Smooth muscle cell (in vitro differentiated cells): ENCODE measurements around the gene GNPDA1. TPM values are rescaled to one million over a fixed set of nuclear protein-coding genes. Genes with fewer than 3 reads are reported as not detected.

Source experiments
- DNase-seq: peaks from one replicate; lab custom pipeline; 2025; ENCODE audit not compliant: unreplicated experiment; lab: John Stamatoyannopoulos, UW
- H2AFZ ChIP-seq: fragments of 200-600 bp; sonication (generic); 2 replicates; pipeline ENCODE4 v1.6.0; 2016; ENCODE audit warnings: antibody characterized with exemption, low read depth, mild to moderate bottlenecking
- H3F3A ChIP-seq: fragments of 200-600 bp; sonication (generic); 2 replicates; pipeline ENCODE4 v1.6.0; 2017; ENCODE audit warnings: antibody characterized with exemption, low read depth
- H3K27ac ChIP-seq: fragments of 200-600 bp; sonication (generic); 2 replicates; pipeline ENCODE4 v1.5.1; 2016; ENCODE audit warnings: low read depth, mild to moderate bottlenecking
- H3K27me3 ChIP-seq: fragments of 200-600 bp; sonication (generic); 2 replicates; pipeline ENCODE4 v1.6.1; 2016; ENCODE audit warnings: low read depth, mild to moderate bottlenecking
- H3K36me3 ChIP-seq: fragments of 200-600 bp; sonication (generic); 2 replicates; pipeline ENCODE4 v1.5.1; 2016; ENCODE audit warnings: low read depth
- H3K4me1 ChIP-seq: fragments of 200-600 bp; sonication (generic); 2 replicates; pipeline ENCODE4 v1.5.1; 2016; ENCODE audit warnings: low read depth
- H3K4me2 ChIP-seq: fragments of 200-600 bp; sonication (generic); 2 replicates; pipeline ENCODE4 v1.6.0; 2016; ENCODE audit warnings: mild to moderate bottlenecking
- H3K4me3 ChIP-seq: fragments of 200-600 bp; sonication (generic); 2 replicates; pipeline ENCODE4 v1.5.1; 2016; ENCODE audit warnings: mild to moderate bottlenecking
- H3K79me2 ChIP-seq: fragments of 200-600 bp; sonication (generic); 2 replicates; pipeline ENCODE4 v1.6.0; 2016; ENCODE audit warnings: low read depth, mild to moderate bottlenecking
- H3K9ac ChIP-seq: fragments of 200-600 bp; sonication (generic); 2 replicates; pipeline ENCODE4 v1.6.0; 2016; ENCODE audit warnings: low read depth
- H3K9me3 ChIP-seq: fragments of 200-600 bp; sonication (generic); replicated peaks from 2 replicates; pipeline ENCODE4 v1.5.1; 2016; ENCODE audit warnings: low read depth
- H4K20me1 ChIP-seq: fragments of 200-600 bp; sonication (generic); 2 replicates; pipeline ENCODE4 v1.6.0; 2016; ENCODE audit warnings: low read depth
- CTCF ChIP-seq: fragments of 200-600 bp; sonication (generic); IDR thresholded peaks from 2 replicates; pipeline ENCODE4 v1.5.1; 2017; ENCODE audit warnings: borderline replicate concordance, mild to moderate bottlenecking, antibody characterized with exemption; ENCODE audit not compliant: insufficient read depth, poor library complexity, severe bottlenecking
- WGBS: methylation state at CpG from one replicate; pipeline ENCODE4 v1.1.7; 2016; ENCODE audit warnings: low lambda C conversion rate; 5-methylcytosine and 5-hydroxymethylcytosine counted together
- polyA plus RNA-seq: library from polyadenylated mRNA; unstranded; fragments of >200 nt; fragmentation: Nextera tagmentation; extraction: Ambion mirVana; gene quantifications from 2 replicates; pipeline ENCODE4 v1.2.1, GENCODE V29; 2016
- total RNA-seq: library from RNA; depleted of rRNA; stranded (reverse); fragments of >200 nt; gene quantifications from 2 replicates; pipeline ENCODE4 v1.2.3, GENCODE V29; 2014

The GNPDA1 gene
- total and polyA plus RNA-seq, 2 experiments from 2014 or later = 29.6 to 30.3 TPM

GRCh38 chr5:142024771-142025304 lies 12.0 kb upstream of the GNPDA1 start:
- Histone ChIP-seq H3K4me1 (peaks cover 5% of the 10 kb centered on the region), H3K9ac (peak overlapping the region; percentile 56), H3K4me2 (peak overlapping the region; percentile 85), H3K36me3 (no peaks in the 10 kb centered on the region), H3K27me3 (no peaks in the 10 kb centered on the region), H3K4me3 (peak overlapping the region; percentile 60), H3K27ac (peak overlapping the region; percentile 71), H3K79me2 (no peaks in the 10 kb centered on the region), H4K20me1 (no peaks in the 10 kb centered on the region), H2AFZ (peak overlapping the region; percentile 94), H3F3A (no peaks in the 10 kb centered on the region), H3K9me3 (no peaks in the 10 kb centered on the region)
- 1% methylated on average over 25 of the region's 26 CpGs for WGBS
- DNase-seq = peak; percentile 32
- TF ChIP-seq CTCF = no peak

- H3K9me3 ChIP-seq = no peaks in the 10 kb centered on the region
- H3K4me2 ChIP-seq = no peak overlapping the region
- no peak overlapping the region for H2AFZ ChIP-seq
- peaks cover 5% of the 10 kb centered on the region for H3K4me1 ChIP-seq
- H3K9ac ChIP-seq = no peak overlapping the region
- no peaks in the 10 kb centered on the region for H3K79me2 ChIP-seq
- H4K20me1 ChIP-seq = no peaks in the 10 kb centered on the region
- H3K4me3 ChIP-seq = no peak overlapping the region
- DNase-seq = no peak
- H3K27ac ChIP-seq = no peak overlapping the region
- WGBS = 90% methylated on average over 6 of the region's 6 CpGs
- H3K36me3 ChIP-seq = no peaks in the 10 kb centered on the region
- no peaks in the 10 kb centered on the region for H3F3A ChIP-seq
- TF ChIP-seq CTCF = no peak
- no peaks in the 10 kb centered on the region for H3K27me3 ChIP-seq
Measured at GRCh38 chr5:142023836-142024235, 11.0 kb upstream of the GNPDA1 start.

- no peaks in the 10 kb centered on the region for H3K9me3 ChIP-seq
- peaks cover 6% of the 10 kb centered on the region for H3F3A ChIP-seq
- H3K79me2 ChIP-seq = no peaks in the 10 kb centered on the region
- no peaks in the 10 kb centered on the region for H3K36me3 ChIP-seq
- no peak for DNase-seq
- TF ChIP-seq CTCF = no peak
- WGBS = 97% methylated on average over 1 of the region's 1 CpG
- no peak overlapping the region for H3K27ac ChIP-seq
- peaks cover 5% of the 10 kb centered on the region for H3K4me1 ChIP-seq
- no peaks in the 10 kb centered on the region for H4K20me1 ChIP-seq
- no peak overlapping the region for H3K4me3 ChIP-seq
- H2AFZ ChIP-seq = no peak overlapping the region
- no peaks in the 10 kb centered on the region for H3K27me3 ChIP-seq
- no peak overlapping the region for H3K4me2 ChIP-seq
- no peak overlapping the region for H3K9ac ChIP-seq
Measured at GRCh38 chr5:142020122-142020659, 7.4 kb upstream of the GNPDA1 start.
